OCI-LY7 (cell line): ENCODE data around the gene COL5A1.

Source experiments
- EZH2phosphoT487 ChIP-seq: fragments of 200-600 bp; sonication (generic); IDR thresholded peaks from 2 replicates; pipeline ENCODE4 v1.6.1; 2018; ENCODE audit warnings: low read depth, borderline replicate concordance, mild to moderate bottlenecking, mixed run types, antibody characterized with exemption, low read length, moderate library complexity, mixed read lengths
- TF ChIP-seq, protein P1 (sequence below): fragments of 200-600 bp; sonication (generic); conservative IDR thresholded peaks from 2 replicates; pipeline ENCODE4 v1.5.1; 2014; ENCODE audit warnings: mild to moderate bottlenecking, antibody characterized with exemption, low read length, moderate library complexity, mixed read lengths

DNA sequence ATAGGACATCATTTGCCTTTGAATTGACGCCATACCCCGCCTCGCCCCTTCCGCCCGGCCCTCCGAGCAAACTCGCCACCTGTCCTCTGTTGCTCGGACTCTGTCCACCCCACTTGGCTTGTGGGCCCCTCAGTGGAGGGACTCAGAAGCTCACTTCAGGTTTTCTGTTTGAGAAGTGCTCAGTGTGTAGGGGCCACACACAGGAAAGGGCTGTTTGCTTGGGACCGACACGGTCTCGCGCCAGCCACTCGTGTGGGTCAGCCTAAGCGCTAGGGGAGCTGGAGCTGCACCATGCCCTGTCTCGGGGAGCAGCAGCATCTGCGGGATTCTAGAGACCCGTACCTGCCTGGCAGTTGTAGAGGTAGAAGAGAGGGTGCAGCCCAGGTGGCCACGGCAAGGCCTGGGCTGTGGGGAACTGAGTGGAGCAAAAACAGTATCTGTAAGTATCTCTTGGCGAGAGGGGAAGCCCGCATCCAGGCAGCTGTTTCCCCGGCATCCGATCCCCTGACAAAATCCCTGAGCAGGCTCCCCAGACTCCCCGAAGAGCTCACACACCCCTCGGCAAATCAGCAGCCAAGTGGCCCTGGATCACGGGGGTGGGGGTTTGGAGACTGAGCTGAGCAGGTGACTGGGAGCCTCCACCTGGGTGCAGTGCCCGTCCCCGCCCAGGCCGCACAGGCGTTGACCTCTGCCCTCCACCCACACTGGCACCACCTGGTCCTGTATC lies 52.2 kb downstream of the COL5A1 start:
- TF ChIP-seq, protein P1, sequence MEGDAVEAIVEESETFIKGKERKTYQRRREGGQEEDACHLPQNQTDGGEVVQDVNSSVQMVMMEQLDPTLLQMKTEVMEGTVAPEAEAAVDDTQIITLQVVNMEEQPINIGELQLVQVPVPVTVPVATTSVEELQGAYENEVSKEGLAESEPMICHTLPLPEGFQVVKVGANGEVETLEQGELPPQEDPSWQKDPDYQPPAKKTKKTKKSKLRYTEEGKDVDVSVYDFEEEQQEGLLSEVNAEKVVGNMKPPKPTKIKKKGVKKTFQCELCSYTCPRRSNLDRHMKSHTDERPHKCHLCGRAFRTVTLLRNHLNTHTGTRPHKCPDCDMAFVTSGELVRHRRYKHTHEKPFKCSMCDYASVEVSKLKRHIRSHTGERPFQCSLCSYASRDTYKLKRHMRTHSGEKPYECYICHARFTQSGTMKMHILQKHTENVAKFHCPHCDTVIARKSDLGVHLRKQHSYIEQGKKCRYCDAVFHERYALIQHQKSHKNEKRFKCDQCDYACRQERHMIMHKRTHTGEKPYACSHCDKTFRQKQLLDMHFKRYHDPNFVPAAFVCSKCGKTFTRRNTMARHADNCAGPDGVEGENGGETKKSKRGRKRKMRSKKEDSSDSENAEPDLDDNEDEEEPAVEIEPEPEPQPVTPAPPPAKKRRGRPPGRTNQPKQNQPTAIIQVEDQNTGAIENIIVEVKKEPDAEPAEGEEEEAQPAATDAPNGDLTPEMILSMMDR = no peak
- TF ChIP-seq EZH2phosphoT487 = no peak
